Neural cell (in vitro differentiated cells): Measurements from ENCODE around the gene ITGA8. TPM values are rescaled to one million over a fixed set of nuclear protein-coding genes. Genes with fewer than 3 reads are reported as not detected.

ENCODE experiments used
- H2AFZ ChIP-seq: fragments of 200-600, 300-800 bp; sonication (generic), shearing (Covaris generic); 2 replicates; pipeline ENCODE4 v1.6.0; 2014; ENCODE audit warnings: low read depth, mild to moderate bottlenecking, antibody characterized with exemption, low read length, moderate library complexity
- H3F3A ChIP-seq: fragments of 200-600 bp; shearing (Covaris generic); 2 replicates; pipeline ENCODE4 v1.6.1; 2016; ENCODE audit warnings: mild to moderate bottlenecking, moderate library complexity, mixed read lengths, antibody characterized with exemption, low read length; ENCODE audit not compliant: insufficient read depth, poor library complexity, severe bottlenecking
- H3K27ac ChIP-seq: fragments of 200-600, 300-800 bp; sonication (generic), shearing (Covaris generic); 2 replicates; pipeline ENCODE4 v1.5.1; 2014; ENCODE audit warnings: mild to moderate bottlenecking, low read length, moderate library complexity
- H3K27me3 ChIP-seq: fragments of 300-800, 200-600 bp; sonication (generic), shearing (Covaris generic); 2 replicates; pipeline ENCODE4 v1.6.0; 2014; ENCODE audit warnings: mild to moderate bottlenecking, low read depth, low read length, moderate library complexity; ENCODE audit not compliant: insufficient read depth
- H3K36me3 ChIP-seq: fragments of 300-800, 200-600 bp; sonication (generic), shearing (Covaris generic); 2 replicates; pipeline ENCODE4 v1.5.1; 2014; ENCODE audit warnings: mild to moderate bottlenecking, antibody characterized with exemption, low read length, moderate library complexity; ENCODE audit not compliant: insufficient read depth
- H3K4me2 ChIP-seq: fragments of 300-800, 200-600 bp; sonication (generic), shearing (Covaris generic); 2 replicates; pipeline ENCODE4 v1.6.0; 2014; ENCODE audit warnings: mild to moderate bottlenecking, low read length
- H3K4me3 ChIP-seq: fragments of 300-800, 200-600 bp; sonication (generic), shearing (Covaris generic); 2 replicates; pipeline ENCODE4 v1.5.1; 2014; ENCODE audit warnings: mild to moderate bottlenecking, low read length, moderate library complexity
- H3K79me2 ChIP-seq: fragments of 200-600 bp; shearing (Covaris generic); replicated peaks from 2 replicates; pipeline ENCODE4 v1.6.0; 2014; ENCODE audit warnings: mild to moderate bottlenecking, low read length, moderate library complexity; ENCODE audit not compliant: insufficient read depth
- H3K9ac ChIP-seq: fragments of 300-800, 200-600 bp; sonication (generic), shearing (Covaris generic); 2 replicates; pipeline ENCODE4 v1.6.1; 2016; ENCODE audit warnings: mild to moderate bottlenecking, low read length, mixed read lengths
- H3K9me2 ChIP-seq: fragments of 200-600 bp; shearing (Covaris generic); 2 replicates; pipeline ENCODE4 v1.6.1; 2016; ENCODE audit warnings: mild to moderate bottlenecking, low read length, mixed read lengths; ENCODE audit not compliant: insufficient read depth
- H3K9me3 ChIP-seq: fragments of 200-600, 300-800 bp; sonication (generic), shearing (Covaris generic); 2 replicates; pipeline ENCODE4 v1.6.1; 2016; ENCODE audit warnings: mild to moderate bottlenecking, mixed run types, low read length, moderate library complexity, mixed read lengths
- H4K20me1 ChIP-seq: fragments of 200-600 bp; shearing (Covaris generic); 2 replicates; pipeline ENCODE4 v1.6.1; 2016; ENCODE audit warnings: mild to moderate bottlenecking, mixed run types; ENCODE audit not compliant: insufficient read depth
- EP300 ChIP-seq: fragments of 450-650 bp; conservative IDR thresholded peaks from 2 replicates; pipeline ENCODE4 v1.6.1; 2014; ENCODE audit warnings: antibody characterized with exemption, mild to moderate bottlenecking, moderate library complexity; ENCODE audit not compliant: poor library complexity, severe bottlenecking
- EZH2 ChIP-seq: fragments of 200-600, 300-800 bp; shearing (Covaris generic), sonication (generic); IDR thresholded peaks from 2 replicates; pipeline ENCODE4 v1.6.1; 2014; ENCODE audit warnings: antibody characterized with exemption, low read length, borderline replicate concordance, mild to moderate bottlenecking; ENCODE audit not compliant: insufficient read depth, poor library complexity, severe bottlenecking
- MXI1 ChIP-seq: fragments of 450-650 bp; conservative IDR thresholded peaks from 2 replicates; pipeline ENCODE4 v1.6.1; 2014; ENCODE audit warnings: antibody characterized with exemption, mild to moderate bottlenecking; ENCODE audit not compliant: poor library complexity, severe bottlenecking
- POLR2AphosphoS5 ChIP-seq: IDR thresholded peaks from 2 replicates; pipeline ENCODE4 v1.6.1; 2012
- RAD21 ChIP-seq: fragments of 450-650 bp; conservative IDR thresholded peaks from 2 replicates; pipeline ENCODE4 v1.6.1; 2014; ENCODE audit warnings: antibody characterized with exemption, mild to moderate bottlenecking, moderate library complexity
- SMC3 ChIP-seq: fragments of 450-650 bp; conservative IDR thresholded peaks from 2 replicates; pipeline ENCODE4 v1.6.1; 2014; ENCODE audit warnings: antibody characterized with exemption, mild to moderate bottlenecking, moderate library complexity; ENCODE audit not compliant: poor library complexity
- TAF1 ChIP-seq: IDR thresholded peaks from 2 replicates; pipeline ENCODE4 v1.6.1; 2012; ENCODE audit warnings: low read depth
- polyA plus RNA-seq: library from polyadenylated mRNA; depleted of rRNA; stranded (reverse); fragments of >200 nt; gene quantifications from 2 replicates; pipeline ENCODE4 v1.2.3, GENCODE V29; 2014
- TF ChIP-seq, protein P1 (sequence below): fragments of 450-650 bp; IDR thresholded peaks from 2 replicates; pipeline ENCODE4 v1.5.1; 2014; ENCODE audit warnings: antibody characterized with exemption, mild to moderate bottlenecking, moderate library complexity; ENCODE audit not compliant: poor library complexity, severe bottlenecking
- TF ChIP-seq, protein P2 (sequence below): IDR thresholded peaks from 2 replicates; pipeline ENCODE4 v1.6.1; 2012; ENCODE audit warnings: borderline replicate concordance

The ITGA8 gene
- polyA plus RNA-seq, 1 donor from 2014 or later = 0.11 TPM

DNA sequence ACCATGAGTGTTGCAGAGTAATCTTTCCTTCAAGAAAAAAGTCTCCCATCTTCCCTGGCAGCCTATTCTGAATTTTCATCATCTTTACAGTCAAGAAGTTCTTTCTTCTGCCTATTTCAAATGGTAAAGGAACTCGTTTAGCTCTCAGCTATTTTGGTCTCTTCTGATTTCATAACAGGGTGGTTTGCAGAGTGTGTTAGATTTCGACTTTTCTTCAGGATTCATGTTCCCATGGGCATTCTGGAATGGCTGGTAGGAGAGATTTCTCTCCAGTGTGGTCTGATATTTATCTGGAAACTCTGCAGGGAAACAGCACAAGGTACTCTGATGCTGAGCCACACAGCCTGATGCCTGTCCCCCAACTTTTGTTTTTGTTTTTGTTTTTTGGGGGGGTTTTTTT lies 237.6 kb downstream of the ITGA8 start:
- no peak overlapping the region for H2AFZ ChIP-seq
- no peaks in the 10 kb centered on the region for H3K9me3 ChIP-seq
- H3K27me3 ChIP-seq = no peaks in the 10 kb centered on the region
- H3K79me2 ChIP-seq = no peaks in the 10 kb centered on the region
- H3K4me2 ChIP-seq = no peak overlapping the region
- no peaks in the 10 kb centered on the region for H3K9me2 ChIP-seq
- H3K9ac ChIP-seq = no peak overlapping the region
- TF ChIP-seq RAD21 (no peak), SMC3 (no peak), POLR2AphosphoS5 (no peak), TAF1 (no peak), EZH2 (no peak), EP300 (no peak), MXI1 (no peak)
- TF ChIP-seq, protein P1, sequence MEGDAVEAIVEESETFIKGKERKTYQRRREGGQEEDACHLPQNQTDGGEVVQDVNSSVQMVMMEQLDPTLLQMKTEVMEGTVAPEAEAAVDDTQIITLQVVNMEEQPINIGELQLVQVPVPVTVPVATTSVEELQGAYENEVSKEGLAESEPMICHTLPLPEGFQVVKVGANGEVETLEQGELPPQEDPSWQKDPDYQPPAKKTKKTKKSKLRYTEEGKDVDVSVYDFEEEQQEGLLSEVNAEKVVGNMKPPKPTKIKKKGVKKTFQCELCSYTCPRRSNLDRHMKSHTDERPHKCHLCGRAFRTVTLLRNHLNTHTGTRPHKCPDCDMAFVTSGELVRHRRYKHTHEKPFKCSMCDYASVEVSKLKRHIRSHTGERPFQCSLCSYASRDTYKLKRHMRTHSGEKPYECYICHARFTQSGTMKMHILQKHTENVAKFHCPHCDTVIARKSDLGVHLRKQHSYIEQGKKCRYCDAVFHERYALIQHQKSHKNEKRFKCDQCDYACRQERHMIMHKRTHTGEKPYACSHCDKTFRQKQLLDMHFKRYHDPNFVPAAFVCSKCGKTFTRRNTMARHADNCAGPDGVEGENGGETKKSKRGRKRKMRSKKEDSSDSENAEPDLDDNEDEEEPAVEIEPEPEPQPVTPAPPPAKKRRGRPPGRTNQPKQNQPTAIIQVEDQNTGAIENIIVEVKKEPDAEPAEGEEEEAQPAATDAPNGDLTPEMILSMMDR = no peak
- TF ChIP-seq, protein P2, sequence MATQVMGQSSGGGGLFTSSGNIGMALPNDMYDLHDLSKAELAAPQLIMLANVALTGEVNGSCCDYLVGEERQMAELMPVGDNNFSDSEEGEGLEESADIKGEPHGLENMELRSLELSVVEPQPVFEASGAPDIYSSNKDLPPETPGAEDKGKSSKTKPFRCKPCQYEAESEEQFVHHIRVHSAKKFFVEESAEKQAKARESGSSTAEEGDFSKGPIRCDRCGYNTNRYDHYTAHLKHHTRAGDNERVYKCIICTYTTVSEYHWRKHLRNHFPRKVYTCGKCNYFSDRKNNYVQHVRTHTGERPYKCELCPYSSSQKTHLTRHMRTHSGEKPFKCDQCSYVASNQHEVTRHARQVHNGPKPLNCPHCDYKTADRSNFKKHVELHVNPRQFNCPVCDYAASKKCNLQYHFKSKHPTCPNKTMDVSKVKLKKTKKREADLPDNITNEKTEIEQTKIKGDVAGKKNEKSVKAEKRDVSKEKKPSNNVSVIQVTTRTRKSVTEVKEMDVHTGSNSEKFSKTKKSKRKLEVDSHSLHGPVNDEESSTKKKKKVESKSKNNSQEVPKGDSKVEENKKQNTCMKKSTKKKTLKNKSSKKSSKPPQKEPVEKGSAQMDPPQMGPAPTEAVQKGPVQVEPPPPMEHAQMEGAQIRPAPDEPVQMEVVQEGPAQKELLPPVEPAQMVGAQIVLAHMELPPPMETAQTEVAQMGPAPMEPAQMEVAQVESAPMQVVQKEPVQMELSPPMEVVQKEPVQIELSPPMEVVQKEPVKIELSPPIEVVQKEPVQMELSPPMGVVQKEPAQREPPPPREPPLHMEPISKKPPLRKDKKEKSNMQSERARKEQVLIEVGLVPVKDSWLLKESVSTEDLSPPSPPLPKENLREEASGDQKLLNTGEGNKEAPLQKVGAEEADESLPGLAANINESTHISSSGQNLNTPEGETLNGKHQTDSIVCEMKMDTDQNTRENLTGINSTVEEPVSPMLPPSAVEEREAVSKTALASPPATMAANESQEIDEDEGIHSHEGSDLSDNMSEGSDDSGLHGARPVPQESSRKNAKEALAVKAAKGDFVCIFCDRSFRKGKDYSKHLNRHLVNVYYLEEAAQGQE = no peak
- H3F3A ChIP-seq = no peaks in the 10 kb centered on the region
- H4K20me1 ChIP-seq = no peaks in the 10 kb centered on the region
- no peaks in the 10 kb centered on the region for H3K36me3 ChIP-seq
- H3K27ac ChIP-seq = no peak overlapping the region
- H3K4me3 ChIP-seq = no peak overlapping the region

DNA sequence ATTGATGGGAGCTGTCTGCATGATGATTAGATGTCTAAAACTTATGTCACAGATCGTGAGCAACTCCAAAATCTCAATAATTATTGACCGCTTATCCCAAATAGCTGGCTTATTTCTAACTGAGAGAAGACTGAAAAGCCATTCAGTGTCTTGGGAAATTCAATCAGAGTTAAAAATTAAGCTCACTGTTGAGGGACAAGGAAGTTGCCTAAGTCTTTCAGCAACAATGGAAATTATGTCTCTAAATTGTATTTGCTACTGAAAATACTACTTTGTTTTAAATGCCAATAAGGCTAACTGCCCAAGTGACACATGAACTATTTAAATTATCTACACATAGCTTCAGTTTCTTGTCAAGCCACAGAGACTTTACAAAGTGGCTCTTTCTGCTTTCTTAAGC lies 240.8 kb downstream of the ITGA8 start:
- Histone ChIP-seq H3F3A (no peaks in the 10 kb centered on the region), H3K79me2 (no peaks in the 10 kb centered on the region), H3K4me2 (no peak overlapping the region), H4K20me1 (no peaks in the 10 kb centered on the region), H3K4me3 (no peak overlapping the region), H3K9me2 (no peaks in the 10 kb centered on the region), H3K9ac (no peak overlapping the region), H3K36me3 (no peaks in the 10 kb centered on the region), H2AFZ (no peak overlapping the region), H3K27ac (no peak overlapping the region), H3K27me3 (no peaks in the 10 kb centered on the region), H3K9me3 (no peaks in the 10 kb centered on the region)
- TF ChIP-seq RAD21 (no peak), EZH2 (no peak)

DNA sequence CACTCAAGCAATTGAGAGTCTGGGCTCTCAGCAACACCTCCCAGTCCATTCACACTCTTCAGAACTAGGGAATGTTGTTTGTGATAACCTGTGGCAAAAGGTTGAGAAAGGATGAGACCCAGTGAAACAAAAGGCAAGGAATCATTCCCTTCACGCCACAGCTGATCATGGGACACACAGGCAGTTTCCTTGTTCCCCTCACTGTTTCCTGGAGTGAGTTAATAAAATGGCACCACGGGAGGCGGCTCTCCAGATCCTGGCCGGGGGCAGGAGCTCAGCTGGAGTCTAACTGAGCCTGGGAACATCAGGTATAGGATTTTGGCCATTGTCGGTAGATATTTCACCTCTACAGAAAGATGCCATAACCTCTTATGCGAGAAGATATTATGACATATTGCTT lies 241.3 kb downstream of the ITGA8 start:
- no peak overlapping the region for H3K9ac ChIP-seq
- no peak for TF ChIP-seq EZH2
- no peaks in the 10 kb centered on the region for H3F3A ChIP-seq
- H3K9me2 ChIP-seq = no peaks in the 10 kb centered on the region
- no peak overlapping the region for H3K27ac ChIP-seq
- H3K4me3 ChIP-seq = no peak overlapping the region
- H3K27me3 ChIP-seq = no peaks in the 10 kb centered on the region
- H4K20me1 ChIP-seq = no peaks in the 10 kb centered on the region
- H3K36me3 ChIP-seq = no peaks in the 10 kb centered on the region
- no peaks in the 10 kb centered on the region for H3K79me2 ChIP-seq
- no peak overlapping the region for H3K4me2 ChIP-seq
- no peaks in the 10 kb centered on the region for H3K9me3 ChIP-seq
- no peak overlapping the region for H2AFZ ChIP-seq
